ENCODE measurements around the gene TMC5. TPM values are rescaled to one million over a fixed set of nuclear protein-coding genes. Genes with fewer than 3 reads are reported as not detected.
"Not testable (repeated sequence)": the region's sequence is repeated elsewhere in the genome, so short reads cannot be mapped to it uniquely, and the experiment has no call there.

The TMC5 gene
- total RNA-seq, 4 donors from 2014 or later = 0.11 to 5.7 (median 0.67) TPM

GRCh38 chr16:19540241-19540970 lies 122.7 kb downstream of the TMC5 start:
- no peaks in the 10 kb centered on the region for H3K9me3 ChIP-seq
- H3K36me3 ChIP-seq = peaks cover 0 to 70% (median 0%) of the 10 kb centered on the region in 3 donors
- TF ChIP-seq CTCF (IDR thresholded peaks at IDR 0.05) (no peak), POLR2A (IDR thresholded peaks at IDR 0.05) (no peak)
- intact Hi-C loops (cut with DNase I) = no loop called here
- H3K4me1 ChIP-seq = no peaks in the 10 kb centered on the region
- WGBS, 2 donors = 93 to 95% methylated on average over 6 of the region's 6 CpGs
- DNase-seq = no peak
- H3K27ac ChIP-seq = no peak overlapping the region
- H3K27me3 ChIP-seq = no peaks in the 10 kb centered on the region
- H3K4me3 ChIP-seq = no peak overlapping the region

GRCh38 chr16:19542138-19542821 lies 124.6 kb downstream of the TMC5 start:
- no peak overlapping the region for H3K27ac ChIP-seq
- H3K36me3 ChIP-seq = peaks cover 0 to 73% (median 0%) of the 10 kb centered on the region in 3 donors
- 61% methylated on average over 3 of the region's 3 CpGs for WGBS, 2 donors
- intact Hi-C loops (cut with DNase I) = no loop called here
- H3K4me1 ChIP-seq = no peaks in the 10 kb centered on the region
- no peaks in the 10 kb centered on the region for H3K27me3 ChIP-seq
- no peaks in the 10 kb centered on the region for H3K9me3 ChIP-seq
- no peak overlapping the region for H3K4me3 ChIP-seq
- TF ChIP-seq POLR2A (IDR thresholded peaks at IDR 0.05) = no peak
- TF ChIP-seq CTCF (IDR thresholded peaks at IDR 0.05) = no peak
- no peak for DNase-seq

GRCh38 chr16:19543278-19543996 lies 125.8 kb downstream of the TMC5 start:
- H3K4me1 ChIP-seq; intact Hi-C loops (cut with DNase I); H3K9me3 ChIP-seq; H3K27me3 ChIP-seq; DNase-seq; H3K27ac ChIP-seq; H3K4me3 ChIP-seq: not testable (repeated sequence)
- H3K36me3 ChIP-seq = peaks cover 0 to 75% (median 1%) of the 10 kb centered on the region in 3 donors
- WGBS, 2 donors = 74 to 75% methylated on average over 10 of the region's 10 CpGs

GRCh38 chr16:19548144-19548543 lies 130.5 kb downstream of the TMC5 start:
- intact Hi-C loops (cut with DNase I) = no loop called here
- Histone ChIP-seq H3K4me1 (no peaks in the 10 kb centered on the region), H3K9me3 (no peaks in the 10 kb centered on the region), H3K4me3 (no peak overlapping the region), H3K27me3 (no peaks in the 10 kb centered on the region), H3K36me3 (peaks cover 0 to 74% (median 4%) of the 10 kb centered on the region in 3 donors), H3K27ac (no peak overlapping the region)
- no peak for DNase-seq
- TF ChIP-seq CTCF (IDR thresholded peaks at IDR 0.05) (no peak), POLR2A (IDR thresholded peaks at IDR 0.05) (no peak)
- WGBS, 2 donors = 89 to 99% methylated on average over 3 of the region's 3 CpGs

Other genes starting within 250 kb of the TMC5 start
- gene SYT17, start 249.6 kb upstream of the TMC5 start, total RNA-seq = 1 to 10 TPM in 3 of 4 donors, under 1 TPM in 1; 0.88 to 7.6 (median 4.7) TPM
- gene CLEC19A, start 132.2 kb upstream of the TMC5 start, total RNA-seq = not detected
- 10 to 100 TPM; 36.3 to 66.4 (median 41.2) TPM for gene GDE1, start 104.2 kb downstream of the TMC5 start, total RNA-seq
- gene CCP110, start 106.1 kb downstream of the TMC5 start, total RNA-seq = 10 to 100 TPM in 1 of 4 donors, 1 to 10 TPM in 3; 6.4 to 13.7 (median 7.4) TPM
- gene VPS35L, start 137.8 kb downstream of the TMC5 start, total RNA-seq = 10 to 100 TPM; 20.8 to 32.9 (median 23.9) TPM

Measured in esophagus squamous epithelium (tissue), 5 donors.